Right lobe of liver (tissue), 6 donors: ENCODE measurements around the gene SEZ6. TPM values are rescaled to one million over a fixed set of nuclear protein-coding genes. Genes with fewer than 3 reads are reported as not detected.
A peak's percentile ranks its signal among the peaks of the same experiment; 100 is the strongest.

Source experiments
- ATAC-seq, 4 donors: fragments of 200-7000 bp; cut with Tn5 transposase; one replicate each; pipeline ENCODE4 v1.9.1; 2020; ENCODE audit warnings: mild to moderate bottlenecking in 4 of 4, moderate library complexity in 4 of 4
- DNase-seq, 3 donors: peaks; one replicate each; pipeline ENCODE4 v3.0.0-alpha.2; 2020
- H3K27ac ChIP-seq, 3 donors: fragments of 200-600 bp; one replicate each; pipeline ENCODE4 v1.8.0; 2022
- H3K27me3 ChIP-seq, 2 donors: fragments of 200-600 bp; one replicate each; pipeline ENCODE4 v1.8.0; 2022
- H3K36me3 ChIP-seq, 4 donors: fragments of 200-600 bp; sonication (generic) in 1 of 4; one replicate each; pipeline versions ENCODE4 v1.5.1 to v1.8.0; 2017 to 2022; ENCODE audit warnings: control low read depth in 1 of 4
- H3K4me1 ChIP-seq, 4 donors: fragments of 200-600 bp; sonication (generic) in 1 of 4; one replicate each; pipeline versions ENCODE4 v1.5.1 to v1.8.0; 2017 to 2022; ENCODE audit warnings: control low read depth in 1 of 4
- H3K4me3 ChIP-seq, 3 donors: fragments of 200-600 bp; one replicate each; pipeline ENCODE4 v1.8.0; 2022
- H3K9me3 ChIP-seq, 4 donors: fragments of 200-600 bp; sonication (generic) in 1 of 4; one replicate each; pipeline versions ENCODE4 v1.5.1 to v1.8.0; 2017 to 2022; ENCODE audit warnings: control low read depth in 1 of 4
- CTCF ChIP-seq, 4 donors: fragments of 200-600 bp in 3 of 4; fragments of 450-650 bp in 1 of 4; IDR thresholded peaks; one replicate each; pipeline versions ENCODE4 v1.5.1 to v1.8.0; 2016 to 2022; ENCODE audit warnings: antibody characterized with exemption in 4 of 4, mild to moderate bottlenecking in 2 of 4
- POLR2A ChIP-seq: fragments of 450-650 bp; IDR thresholded peaks from one replicate; pipeline ENCODE4 v1.6.1; 2017; ENCODE audit warnings: antibody characterized with exemption, mild to moderate bottlenecking
- WGBS: methylation state at CpG from one replicate; pipeline ENCODE4 v1.1.6; 2018; ENCODE audit warnings: low coverage, low lambda C conversion rate; ENCODE audit not compliant: insufficient coverage; ENCODE audit errors: missing lambda C conversion rate; 5-methylcytosine and 5-hydroxymethylcytosine counted together
- intact Hi-C, 2 donors: fragments of 100-400 bp; cut with DNase I; formaldehyde crosslinking; loops; one replicate each; pipeline versions ENCODE4 v1.11.2 to v1.14.1; 2022
- total RNA-seq, 6 experiments: library from RNA; depleted of rRNA in 2 of 6; stranded (reverse); fragments of >200 nt in 2 of 6; fragmentation: NEBNext Ultra II Directional in 3 of 6; extraction: Animal tissue kit (Norgen Biotek cat#: 25700) in 3 of 6; gene quantifications; one replicate each; pipeline versions ENCODE4 v1.1.0 to v1.2.4, GENCODE V29; 2016 to 2023
- donor health status: DM: no; HTN: yes; CAD: no.
- donor health status: DM: no; HTN: no; CAD: no.
- donor health status: DM: no; HTN: no; CAD: no.
- donor health status: DM: no; HTN: yes; CAD: no.
- donor health status: DM: no; HTN: yes; CAD: no.

Gene SEZ6
- total RNA-seq, 6 experiments from 2014 or later, result not detected

DNA sequence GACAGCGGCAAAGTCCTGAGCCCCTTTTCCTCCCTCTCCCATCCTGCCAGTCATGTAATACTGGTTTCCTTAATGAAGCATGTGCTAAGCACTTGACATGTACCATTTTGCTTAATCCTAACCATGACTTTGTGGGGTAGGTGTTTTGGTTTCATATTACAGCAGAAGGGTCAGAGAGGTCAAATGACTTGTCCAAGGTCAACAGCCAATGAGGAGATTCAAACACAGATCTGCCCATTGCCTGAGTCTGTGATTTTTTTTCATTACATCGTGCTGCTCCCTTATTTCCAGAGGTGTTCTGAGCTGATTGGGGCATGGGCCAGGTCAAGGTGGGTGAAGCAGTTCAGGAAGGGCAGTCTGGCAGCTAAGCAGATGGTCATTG is 36.9 kb downstream of the SEZ6 start:
- Histone ChIP-seq H3K4me1 (peaks cover 0 to 46% (median 9%) of the 10 kb centered on the region in 4 donors), H3K27ac (no peak overlapping the region), H3K36me3 (no peaks in the 10 kb centered on the region), H3K9me3 (no peaks in the 10 kb centered on the region), H3K4me3 (no peak overlapping the region), H3K27me3 (no peaks in the 10 kb centered on the region)
- ATAC-seq, result peak in 2 of 4 donors; percentile 4 to 17
- WGBS, result 27% methylated on average over 2 of the region's 2 CpGs
- DNase-seq, result peak in 1 of 3 donors; percentile 14
- TF ChIP-seq POLR2A (no peak), CTCF (IDR thresholded peaks at IDR 0.05) (no peak)
- intact Hi-C loops, result loop anchor here (2.0 to 5.0 kb wide), 2 partner anchors 143 to 144 kb away; no protein-coding TSS in a partner anchor

DNA sequence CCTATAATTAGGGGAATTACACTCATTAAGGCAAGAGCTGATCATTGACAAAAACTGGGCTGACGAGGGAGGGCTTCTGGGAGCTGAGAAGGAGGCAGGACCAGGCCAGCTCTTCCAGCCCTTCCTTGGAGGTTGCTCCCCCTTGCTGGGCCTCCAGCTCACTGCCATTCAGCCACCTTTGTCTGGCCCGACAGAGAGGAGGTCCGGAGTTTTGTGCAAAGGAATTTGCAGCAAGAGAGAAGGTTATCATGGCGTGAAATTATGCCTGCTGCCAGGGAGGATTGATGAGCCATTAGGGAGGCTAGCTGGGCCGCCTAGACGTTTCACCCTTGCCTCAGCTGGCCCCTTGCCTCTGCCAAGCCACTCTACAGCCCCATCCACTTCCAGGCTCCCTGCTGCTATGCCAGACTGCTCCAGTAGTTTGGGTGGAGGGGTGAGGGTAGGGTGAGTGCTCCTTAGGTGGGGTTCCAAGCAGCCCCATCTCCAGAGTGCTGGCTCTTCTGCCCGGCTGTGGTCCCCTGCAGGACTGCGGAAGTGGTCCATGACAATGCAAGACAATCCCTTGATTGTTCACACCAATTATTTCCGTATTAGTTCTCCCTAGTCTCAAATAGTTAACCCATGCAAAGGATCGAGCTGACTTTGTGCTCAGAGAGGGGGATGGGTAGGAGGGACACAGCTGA is 37.5 kb downstream of the SEZ6 start:
- peak in 1 of 3 donors; percentile 33 for DNase-seq
- ATAC-seq, result no peak
- intact Hi-C loops, result loop anchor here (2.0 to 5.0 kb wide), 2 partner anchors 144 kb away; no protein-coding TSS in a partner anchor
- H3K27me3 ChIP-seq, result no peaks in the 10 kb centered on the region
- H3K27ac ChIP-seq, result no peak overlapping the region
- peaks cover 0 to 42% (median 9%) of the 10 kb centered on the region in 4 donors for H3K4me1 ChIP-seq
- H3K36me3 ChIP-seq, result no peaks in the 10 kb centered on the region
- no peak for TF ChIP-seq POLR2A
- TF ChIP-seq CTCF (IDR thresholded peaks at IDR 0.05), result no peak
- H3K4me3 ChIP-seq, result no peak overlapping the region
- H3K9me3 ChIP-seq, result no peaks in the 10 kb centered on the region
- 20% methylated on average over 1 of the region's 10 CpGs for WGBS

DNA sequence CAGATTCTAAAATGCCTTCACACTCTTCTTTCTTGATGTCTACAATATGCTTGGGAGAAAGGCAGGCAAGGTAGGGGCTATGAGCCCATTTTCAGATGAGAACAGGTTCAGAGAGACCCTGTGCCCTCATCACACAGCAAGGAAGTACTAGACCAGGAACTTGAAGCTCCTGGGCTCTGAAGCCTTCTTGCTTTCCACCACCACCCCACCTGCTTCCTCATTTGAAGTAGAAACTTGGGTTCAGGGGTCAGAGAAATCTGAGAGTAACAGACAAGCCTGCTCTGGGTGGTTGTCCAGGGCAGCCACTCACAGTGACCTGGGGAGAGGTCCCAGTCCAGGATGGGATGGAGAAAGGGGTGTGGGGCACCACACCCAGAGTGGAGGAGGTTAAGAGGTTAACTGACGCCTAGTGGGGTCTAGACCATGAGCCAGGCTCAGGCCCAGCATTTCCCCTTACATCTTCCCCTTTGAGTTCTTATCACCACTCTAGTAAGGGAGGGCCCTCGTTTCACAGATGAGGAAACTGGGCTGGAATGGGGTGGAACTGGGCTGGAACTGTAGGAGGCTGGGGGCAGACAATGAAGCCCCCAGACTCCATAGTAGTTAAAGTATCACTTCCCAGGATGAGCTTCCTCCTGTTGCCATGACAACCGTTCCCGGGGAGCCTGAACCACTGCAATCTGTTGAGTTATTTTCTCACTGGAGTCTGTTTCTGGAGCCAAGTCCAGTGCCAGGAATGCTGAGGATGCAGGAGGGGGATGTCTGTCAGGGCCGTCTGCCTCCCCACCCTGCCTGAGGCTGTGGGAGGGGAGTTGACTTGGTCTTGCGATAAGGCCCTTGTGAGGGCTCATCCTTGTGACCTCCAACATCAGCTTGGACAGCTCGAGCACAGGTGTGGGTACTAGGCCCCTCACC is 38.4 kb downstream of the SEZ6 start:
- WGBS, result 50% methylated on average over 7 of the region's 7 CpGs
- ATAC-seq (peak in 1 of 4 donors; percentile 2), DNase-seq (no peak)
- Histone ChIP-seq H3K4me3 (no peak overlapping the region), H3K27ac (no peak overlapping the region), H3K27me3 (no peaks in the 10 kb centered on the region), H3K4me1 (peaks cover 0 to 41% (median 9%) of the 10 kb centered on the region in 4 donors), H3K9me3 (no peaks in the 10 kb centered on the region), H3K36me3 (no peaks in the 10 kb centered on the region)
- intact Hi-C loops, result loop anchor here (2.0 to 5.0 kb wide), 2 partner anchors 145 kb away; no protein-coding TSS in a partner anchor
- TF ChIP-seq POLR2A (no peak), CTCF (IDR thresholded peaks at IDR 0.05) (no peak)

GRCh38 chr17:28963841-28964240 is 42.0 kb downstream of the SEZ6 start:
- Histone ChIP-seq H3K27ac (no peak overlapping the region), H3K27me3 (no peaks in the 10 kb centered on the region), H3K4me1 (peaks cover 0 to 11% (median 0%) of the 10 kb centered on the region in 4 donors), H3K9me3 (no peaks in the 10 kb centered on the region), H3K36me3 (no peaks in the 10 kb centered on the region), H3K4me3 (no peak overlapping the region)
- TF ChIP-seq CTCF (IDR thresholded peaks at IDR 0.05) (no peak), POLR2A (no peak)
- 51% methylated on average over 5 of the region's 8 CpGs for WGBS
- no peak for ATAC-seq
- peak in 1 of 3 donors; percentile 10 for DNase-seq
- intact Hi-C loops, result no loop called here
